CD4-positive, alpha-beta T cell treated with Interleukin-17A for 1 hour (primary cell): ENCODE measurements around the gene ATXN2.
"Not testable (repeated sequence)": the region's sequence is repeated elsewhere in the genome, so short reads cannot be mapped to it uniquely, and the experiment has no call there.

Source experiments
- DNase-seq: peaks from one replicate; pipeline ENCODE4 v3.0.0-alpha.2; 2020

The ATXN2 gene

DNA sequence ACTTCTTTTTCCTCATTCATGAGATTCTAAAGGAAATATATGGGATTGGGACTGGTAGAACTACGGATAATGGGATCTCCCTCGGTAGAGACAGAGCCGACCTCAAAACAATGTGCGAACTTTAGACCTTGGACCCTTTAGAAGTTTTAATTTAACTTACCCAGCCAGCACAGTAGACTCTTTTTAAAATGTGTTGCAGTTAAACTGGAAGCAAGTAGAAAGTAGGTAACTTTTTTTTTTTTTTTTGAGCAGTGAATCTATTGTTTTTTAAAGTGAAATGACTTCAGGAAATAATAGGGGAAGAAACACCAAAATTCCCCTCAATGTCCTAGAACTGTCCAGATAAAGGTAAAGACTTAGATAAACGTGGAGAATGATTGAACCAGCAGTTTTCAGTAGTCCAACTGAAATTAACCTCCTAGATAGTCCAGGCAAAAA is 1.1 kb upstream of the ATXN2 start:
- no peak for DNase-seq

DNA sequence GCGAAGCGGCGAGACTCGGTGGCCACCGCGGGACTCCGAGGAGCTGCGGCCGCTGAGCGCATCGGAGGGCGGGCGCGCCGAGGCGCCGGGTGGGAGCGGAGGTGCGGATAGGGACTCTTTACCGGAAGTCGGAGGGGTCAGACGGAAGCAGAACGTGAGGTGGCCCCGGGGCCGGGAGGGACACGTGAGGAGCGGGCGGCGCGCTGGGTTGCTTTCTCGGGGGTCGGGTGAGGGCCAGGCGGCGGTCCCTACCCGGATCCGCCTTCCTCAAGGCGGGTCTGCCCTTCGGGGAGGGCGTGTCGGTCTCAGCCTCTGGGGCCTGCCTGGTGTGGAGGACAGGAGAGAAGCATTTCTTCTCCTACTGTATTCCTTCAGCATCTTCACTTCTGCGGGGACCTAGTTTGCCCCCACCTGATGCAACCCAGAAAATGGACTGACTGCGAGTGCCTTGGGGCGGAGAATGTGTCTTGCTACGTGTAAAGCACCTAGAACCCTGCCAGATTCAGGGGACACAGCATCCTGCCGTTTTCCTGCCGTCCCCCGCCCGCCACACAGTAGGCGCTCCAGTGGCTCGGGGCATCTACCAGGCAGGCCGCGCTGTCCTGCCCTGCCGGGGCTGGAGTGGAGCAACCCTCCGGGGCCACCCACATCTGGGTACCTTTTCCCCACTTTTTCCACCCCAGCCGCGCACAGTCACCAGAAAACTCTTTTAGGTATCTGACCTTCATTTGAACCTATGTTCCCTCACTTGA is 514 bp upstream of the ATXN2 start:
- peak; percentile 90 for DNase-seq

- peak; percentile 17 for DNase-seq
These were observed 1.1 kb downstream of the ATXN2 start for GRCh38 chr12:111597831-111598636.

DNA sequence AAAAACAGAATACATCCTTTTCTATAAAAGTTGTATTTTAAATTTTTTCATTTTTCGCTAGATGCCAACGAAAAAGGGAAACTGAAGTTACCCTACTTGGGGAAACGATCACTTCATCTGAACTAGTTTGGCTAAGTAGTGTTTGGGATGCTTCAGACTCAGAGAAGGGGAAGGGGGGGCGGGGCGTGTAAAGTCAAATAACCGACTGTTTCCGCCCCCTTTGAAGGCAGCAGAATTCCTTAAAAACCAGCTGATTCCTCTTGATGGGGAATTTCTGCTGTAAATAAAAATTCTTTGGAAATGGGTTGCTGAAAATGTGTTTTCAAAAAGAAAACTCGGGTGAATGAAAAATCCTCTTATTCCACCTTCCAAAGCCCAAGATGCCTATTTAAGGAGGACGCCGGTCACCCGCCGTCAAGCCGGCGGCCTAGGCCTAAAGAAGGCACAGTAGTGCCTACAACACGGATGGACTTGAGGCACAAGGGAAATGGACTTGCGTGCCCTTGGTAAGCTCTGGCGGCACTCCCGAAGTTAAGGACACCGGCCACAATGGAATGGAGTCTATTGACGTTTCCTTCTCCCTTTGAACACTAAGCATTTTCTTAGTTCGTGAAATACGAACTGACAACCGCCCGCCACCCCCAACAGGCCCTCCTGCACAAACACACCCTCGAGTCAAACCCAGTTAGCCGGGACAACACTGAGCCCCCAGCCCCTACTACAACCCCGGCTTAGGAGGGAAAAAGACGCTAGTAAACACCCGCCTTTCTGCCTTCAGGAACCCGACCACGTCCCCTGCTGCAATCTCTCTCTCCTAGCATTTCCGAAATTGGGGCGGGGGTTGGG is 1.9 kb downstream of the ATXN2 start:
- peak; percentile 14 for DNase-seq

DNA sequence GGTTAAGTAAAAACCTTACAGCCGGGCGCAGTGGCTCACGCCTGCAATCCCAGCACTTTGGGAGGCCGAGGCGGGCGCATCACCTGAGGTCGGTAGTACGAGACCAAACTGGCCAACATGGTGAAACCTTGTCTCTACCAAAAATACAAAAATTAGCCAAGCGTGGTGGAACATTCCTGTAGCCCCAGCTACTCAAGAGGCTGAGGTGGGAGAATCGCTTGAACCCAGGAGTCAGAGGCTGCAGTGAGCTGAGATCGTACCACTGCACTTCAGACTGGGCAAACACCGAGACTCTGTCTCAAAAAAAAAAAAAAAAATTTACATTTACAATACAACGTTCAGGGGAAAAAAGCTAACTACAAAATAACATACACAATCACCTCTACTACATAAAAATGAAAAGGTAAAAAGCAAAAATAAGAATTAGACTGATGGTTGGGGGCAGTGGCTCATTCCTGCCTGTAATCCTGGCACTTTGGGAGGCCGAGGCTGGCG is 3.7 kb downstream of the ATXN2 start:
- DNase-seq: not testable (repeated sequence)

- DNase-seq: not testable (repeated sequence)
These were observed 7.6 kb downstream of the ATXN2 start for GRCh38 chr12:111591399-111592010.

GRCh38 chr12:111590552-111590951 is 8.6 kb downstream of the ATXN2 start:
- no peak for DNase-seq

DNA sequence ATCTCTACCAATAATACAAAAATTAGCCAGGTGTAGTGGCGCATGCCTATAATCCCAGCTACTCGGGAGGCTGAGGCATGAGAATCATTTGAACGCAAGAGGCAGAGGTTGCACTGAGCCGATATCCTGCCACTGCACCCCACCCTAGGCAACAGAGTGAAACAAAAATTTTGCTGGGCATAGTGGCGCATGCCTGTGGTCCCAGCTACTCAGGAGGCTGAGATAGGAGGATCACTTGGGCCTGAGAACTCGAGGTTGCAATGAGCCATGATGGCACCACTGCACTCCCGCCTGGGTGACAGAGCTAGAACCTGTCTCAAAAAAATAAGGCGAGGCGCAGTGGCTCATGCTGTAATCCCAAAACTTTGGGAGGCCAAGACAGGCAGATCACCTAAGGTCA is 9.5 kb downstream of the ATXN2 start:
- no peak for DNase-seq

DNA sequence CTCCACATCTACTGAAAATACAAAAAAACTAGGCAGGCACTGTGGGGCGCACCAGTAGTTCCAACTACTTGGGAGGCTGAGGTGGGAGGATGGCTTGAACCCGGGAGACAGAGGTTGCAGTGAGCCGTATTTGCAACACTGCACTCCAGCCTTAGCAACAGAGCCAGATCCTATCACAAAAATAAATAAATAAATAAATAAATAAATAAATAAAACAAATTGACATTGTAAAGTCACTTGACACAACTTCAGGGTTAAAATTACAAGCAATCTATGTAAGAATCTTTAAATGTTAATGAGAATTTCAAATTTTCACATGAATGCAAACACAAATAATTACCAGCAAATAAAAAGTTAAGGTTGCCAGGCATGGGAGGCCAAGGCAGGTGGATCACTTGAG is 11.1 kb downstream of the ATXN2 start:
- no peak for DNase-seq

DNA sequence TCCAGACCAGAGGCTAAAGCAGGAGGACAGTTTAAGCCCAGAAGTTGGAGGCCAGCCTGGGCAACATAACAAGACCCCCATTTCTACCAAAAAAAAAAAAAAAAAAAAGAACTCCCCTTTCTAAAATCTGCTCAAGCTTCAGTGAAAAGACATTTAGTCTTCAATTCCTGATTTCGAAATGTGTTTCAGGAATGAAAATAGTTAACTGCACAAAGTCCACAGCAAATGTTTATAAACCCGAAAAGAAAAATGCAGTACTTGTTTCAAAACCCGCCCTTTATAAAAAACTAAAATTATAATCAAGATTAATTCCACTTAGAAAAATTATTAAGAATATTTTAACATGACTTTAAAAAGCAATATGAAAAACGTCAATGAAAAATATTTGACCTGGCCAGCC is 12.1 kb downstream of the ATXN2 start:
- DNase-seq: no peak

- no peak for DNase-seq
These were observed 13.4 kb downstream of the ATXN2 start for GRCh38 chr12:111585690-111586089.

GRCh38 chr12:111584959-111585358 is 14.2 kb downstream of the ATXN2 start:
- DNase-seq: no peak

DNA sequence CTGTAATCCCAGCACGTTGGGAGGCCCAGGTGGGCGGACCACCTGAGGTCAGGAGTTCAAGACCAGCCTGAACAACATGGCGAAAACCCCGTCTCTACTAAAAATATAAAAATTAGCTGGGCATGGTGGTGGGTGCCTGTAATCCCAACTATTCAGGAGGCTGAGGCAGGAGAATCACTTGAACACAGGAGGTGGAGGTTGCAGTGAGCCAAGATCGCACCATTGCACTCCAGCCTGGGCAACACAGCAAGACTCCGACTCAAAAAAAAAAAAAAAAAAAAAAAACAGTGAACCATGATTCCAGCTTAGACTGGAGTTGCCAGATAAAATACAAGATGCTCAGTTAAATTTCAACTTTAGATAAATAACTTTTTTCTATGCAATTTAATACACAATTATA is 15.6 kb downstream of the ATXN2 start:
- not testable (repeated sequence) for DNase-seq

DNA sequence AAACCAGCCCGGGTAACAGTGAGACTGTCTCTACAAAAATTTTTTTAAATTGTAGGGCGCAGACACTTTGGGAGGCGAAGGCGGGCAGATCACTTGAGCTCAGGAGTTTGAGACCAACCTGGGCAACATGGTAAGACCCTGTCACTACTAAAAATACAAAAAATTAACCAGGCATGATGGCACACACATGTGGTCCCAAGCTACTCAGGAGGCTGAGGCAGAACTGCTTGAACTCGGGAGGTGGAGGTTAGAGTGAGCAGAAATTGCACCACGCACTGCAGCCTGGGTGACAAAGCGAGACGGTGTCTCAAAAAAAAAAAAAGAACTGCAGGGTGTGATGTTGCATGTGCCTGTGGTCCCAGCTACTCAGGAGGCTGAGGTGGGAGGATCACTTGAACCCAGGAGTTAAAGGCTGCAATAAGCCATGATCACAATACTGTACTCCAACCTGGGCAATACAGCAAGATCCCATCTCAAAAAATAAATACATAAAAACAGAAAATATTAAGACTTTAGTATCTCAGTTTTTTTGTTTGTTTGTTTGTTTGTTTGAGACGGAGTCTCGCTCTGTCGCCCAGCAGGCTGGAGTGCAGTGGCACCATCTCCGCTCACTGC is 16.9 kb downstream of the ATXN2 start:
- DNase-seq: no peak

DNA sequence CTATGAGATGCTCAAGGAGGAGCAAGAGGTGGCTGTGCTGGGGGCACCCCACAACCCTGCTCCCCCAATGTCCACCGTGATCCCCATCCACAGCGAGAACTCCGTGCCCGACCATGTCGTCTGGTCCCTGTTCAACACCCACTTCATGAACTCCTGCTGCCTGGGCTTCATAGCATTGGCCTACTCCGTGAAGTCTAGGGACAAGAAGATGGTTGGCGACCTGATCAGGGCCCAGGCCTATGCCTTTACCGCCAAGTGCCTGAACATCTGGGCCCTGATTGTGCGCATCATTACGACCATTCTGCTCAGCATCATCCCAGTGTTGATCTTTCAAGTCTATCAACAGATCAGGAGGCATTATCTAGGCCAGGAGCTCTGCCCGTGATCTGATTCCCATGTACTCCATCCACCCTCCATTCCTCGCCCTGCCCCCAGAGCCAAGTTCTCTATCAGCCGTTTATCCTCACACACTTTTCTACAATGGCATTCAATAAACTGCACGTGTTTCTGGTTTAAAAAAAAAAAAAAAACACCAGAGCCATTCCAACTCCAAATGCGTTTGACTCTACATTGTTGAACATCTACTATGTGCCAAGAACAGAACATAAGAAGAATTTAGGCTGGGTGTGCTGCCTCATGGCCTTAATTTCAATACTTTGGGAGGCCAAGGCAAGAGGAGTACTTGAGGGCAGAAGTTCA is 17.5 kb downstream of the ATXN2 start:
- DNase-seq: no peak

- no peak for DNase-seq
These were observed 18.4 kb downstream of the ATXN2 start for GRCh38 chr12:111580737-111581136.

- no peak for DNase-seq
These were observed 19.0 kb downstream of the ATXN2 start for GRCh38 chr12:111580119-111580425.

DNA sequence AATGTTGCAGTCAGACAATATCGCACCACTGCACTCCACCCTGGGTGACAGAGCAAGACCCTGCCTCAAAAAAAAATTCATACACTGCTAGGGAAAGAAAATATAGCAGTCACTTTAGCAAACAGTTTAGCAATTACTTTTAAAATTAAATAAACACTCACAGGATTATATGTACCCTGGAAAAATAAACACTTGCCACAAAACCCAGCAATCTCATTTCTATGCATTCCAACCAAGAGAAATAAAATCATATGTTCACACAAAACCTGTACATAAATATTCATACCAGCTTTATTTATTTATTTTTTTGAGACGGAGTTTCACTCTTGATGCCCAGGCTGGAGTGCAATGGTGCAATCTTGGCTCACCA is 20.2 kb downstream of the ATXN2 start:
- DNase-seq: no peak

DNA sequence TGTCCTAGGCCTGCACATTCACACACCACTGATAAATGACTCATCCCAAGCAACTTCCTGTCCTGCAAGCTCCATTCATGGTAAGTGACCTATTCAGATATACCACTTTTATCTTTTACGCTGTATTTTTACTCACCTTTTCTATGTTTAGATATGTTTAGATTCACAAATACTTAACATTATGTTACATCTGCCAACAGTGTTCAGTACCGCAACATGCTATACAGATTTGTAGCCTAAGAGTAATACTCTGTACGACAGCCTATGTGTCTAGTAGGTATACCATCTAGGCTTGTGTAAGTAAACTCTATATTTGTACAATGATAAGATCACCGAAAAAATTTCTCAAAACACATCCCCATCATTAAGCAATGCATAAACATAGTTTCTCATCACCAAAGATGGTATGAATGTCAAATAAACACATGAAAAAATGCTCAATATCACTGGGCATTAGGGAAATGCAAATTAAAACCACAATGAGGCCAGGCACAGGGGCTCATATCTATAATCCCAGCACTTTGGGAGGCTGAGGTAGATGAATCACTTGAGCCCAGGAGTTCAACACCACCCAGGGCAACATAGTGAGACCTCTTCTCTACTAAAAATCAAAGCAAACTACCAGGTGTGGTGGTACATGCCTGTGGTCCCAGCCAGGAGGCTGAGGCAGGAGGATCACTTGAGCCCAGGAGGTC is 20.7 kb downstream of the ATXN2 start:
- DNase-seq: no peak

GRCh38 chr12:111574797-111575443 is 24.2 kb downstream of the ATXN2 start:
- no peak for DNase-seq

GRCh38 chr12:111573476-111573875 is 25.6 kb downstream of the ATXN2 start:
- no peak for DNase-seq
